KOPT-K1 (cell line): ENCODE measurements around the gene KDM2A.
"Not testable (repeated sequence)": the region's sequence is repeated elsewhere in the genome, so short reads cannot be mapped to it uniquely, and the experiment has no call there.

Experiments used
- H3K27ac ChIP-seq: fragments of 200-600 bp; sonication (generic); 2 replicates; pipeline ENCODE4 v1.5.1; 2016; ENCODE audit warnings: antibody characterized with exemption, mild to moderate bottlenecking, low read depth, low read length; ENCODE audit not compliant: poor library complexity, severe bottlenecking
- H3K36me3 ChIP-seq: fragments of 200-600 bp; sonication (generic); 2 replicates; pipeline ENCODE4 v1.5.1; 2017; ENCODE audit warnings: antibody characterized with exemption, mild to moderate bottlenecking, low read length, moderate library complexity; ENCODE audit not compliant: insufficient read depth
- H3K9me3 ChIP-seq: fragments of 200-600 bp; sonication (generic); 2 replicates; pipeline ENCODE4 v1.5.1; 2017; ENCODE audit warnings: antibody characterized with exemption, low read length, mild to moderate bottlenecking; ENCODE audit not compliant: insufficient read depth, poor library complexity, severe bottlenecking

The KDM2A gene

DNA sequence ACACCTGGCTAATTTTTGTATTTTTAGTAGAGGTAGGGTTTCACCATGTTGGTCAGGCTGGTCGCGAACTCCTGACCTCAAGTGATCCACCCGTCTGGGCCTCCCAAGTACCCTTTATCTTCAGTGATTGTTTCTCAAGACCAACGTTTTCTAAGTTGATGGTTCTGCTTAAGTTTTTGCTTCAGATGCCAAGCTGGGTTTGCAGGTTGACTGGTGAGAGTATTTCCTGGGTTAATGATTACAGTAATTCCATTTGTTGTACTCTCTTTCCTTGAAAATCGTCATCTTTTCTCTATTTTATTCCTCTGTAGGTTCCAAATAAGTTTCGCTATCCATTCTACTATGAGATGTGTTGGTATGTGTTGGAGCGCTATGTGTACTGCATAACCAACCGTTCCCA is 108.7 kb downstream of the KDM2A start:
- Histone ChIP-seq H3K27ac (no peak overlapping the region), H3K36me3 (peaks cover 84% of the 10 kb centered on the region), H3K9me3 (no peaks in the 10 kb centered on the region)

GRCh38 chr11:67230406-67230805 is 111.3 kb downstream of the KDM2A start:
- Histone ChIP-seq H3K27ac (no peak overlapping the region), H3K9me3 (no peaks in the 10 kb centered on the region), H3K36me3 (peaks cover 74% of the 10 kb centered on the region)

- Histone ChIP-seq H3K36me3 (peaks cover 73% of the 10 kb centered on the region), H3K9me3 (no peaks in the 10 kb centered on the region), H3K27ac (no peak overlapping the region)
These were observed 111.8 kb downstream of the KDM2A start for GRCh38 chr11:67230886-67231285.

DNA sequence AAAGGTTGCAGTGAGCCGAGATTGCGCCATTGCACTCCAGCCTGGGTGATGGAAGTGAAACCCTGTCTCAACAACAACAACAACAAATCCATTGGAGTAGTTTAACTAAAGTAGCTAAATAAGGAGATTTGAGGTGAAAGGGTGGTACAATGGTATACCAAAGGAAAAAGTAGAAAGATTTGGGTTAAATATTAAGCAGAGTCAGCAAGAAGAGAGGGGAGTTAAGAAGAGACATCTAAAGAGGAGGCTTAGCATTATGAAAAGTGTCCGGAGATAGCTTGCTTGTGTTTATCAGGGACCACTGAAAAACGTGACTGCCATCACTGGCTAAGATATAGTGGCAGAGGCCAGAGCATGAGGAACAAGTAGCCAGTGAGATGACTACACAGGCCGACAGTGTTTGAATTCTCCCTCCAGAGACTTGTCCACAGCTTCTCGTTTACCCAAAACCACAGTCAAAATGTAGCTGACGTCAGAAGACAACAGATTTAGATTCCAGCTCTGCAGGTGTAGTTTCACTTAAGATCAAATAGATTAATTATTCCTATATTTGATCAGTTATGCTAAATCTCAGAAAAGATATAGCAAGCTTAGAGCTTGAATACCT is 114.6 kb downstream of the KDM2A start:
- Histone ChIP-seq H3K9me3 (no peaks in the 10 kb centered on the region), H3K36me3 (peaks cover 65% of the 10 kb centered on the region), H3K27ac (no peak overlapping the region)

GRCh38 chr11:67234571-67234970 is 115.5 kb downstream of the KDM2A start:
- H3K36me3 ChIP-seq = peaks cover 60% of the 10 kb centered on the region
- H3K9me3 ChIP-seq, H3K27ac ChIP-seq: not testable (repeated sequence)

DNA sequence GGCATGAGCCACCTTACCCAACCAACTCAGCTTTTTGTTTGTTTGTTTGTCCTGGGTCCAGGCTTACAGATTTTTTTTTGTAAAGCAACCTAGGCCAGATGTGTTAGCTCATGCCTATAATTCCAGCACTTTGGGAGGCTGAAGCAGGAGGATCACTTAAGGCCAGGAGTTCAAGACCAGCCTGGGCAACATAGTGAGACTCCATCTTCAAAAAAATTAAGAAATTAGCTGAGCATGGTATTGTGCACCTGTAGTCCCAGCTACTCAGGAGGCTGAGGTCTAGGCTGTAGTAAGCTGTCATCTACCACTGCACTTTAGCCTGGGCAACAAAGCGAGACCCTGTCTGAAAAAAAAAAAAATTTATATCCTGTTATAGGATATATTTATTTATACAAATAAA is 118.5 kb downstream of the KDM2A start:
- H3K9me3 ChIP-seq = no peaks in the 10 kb centered on the region
- no peak overlapping the region for H3K27ac ChIP-seq
- peaks cover 43% of the 10 kb centered on the region for H3K36me3 ChIP-seq

GRCh38 chr11:67238894-67239782 is 120.1 kb downstream of the KDM2A start:
- Histone ChIP-seq H3K36me3 (peaks cover 48% of the 10 kb centered on the region), H3K27ac (peak overlapping the region; percentile 53), H3K9me3 (no peaks in the 10 kb centered on the region)

DNA sequence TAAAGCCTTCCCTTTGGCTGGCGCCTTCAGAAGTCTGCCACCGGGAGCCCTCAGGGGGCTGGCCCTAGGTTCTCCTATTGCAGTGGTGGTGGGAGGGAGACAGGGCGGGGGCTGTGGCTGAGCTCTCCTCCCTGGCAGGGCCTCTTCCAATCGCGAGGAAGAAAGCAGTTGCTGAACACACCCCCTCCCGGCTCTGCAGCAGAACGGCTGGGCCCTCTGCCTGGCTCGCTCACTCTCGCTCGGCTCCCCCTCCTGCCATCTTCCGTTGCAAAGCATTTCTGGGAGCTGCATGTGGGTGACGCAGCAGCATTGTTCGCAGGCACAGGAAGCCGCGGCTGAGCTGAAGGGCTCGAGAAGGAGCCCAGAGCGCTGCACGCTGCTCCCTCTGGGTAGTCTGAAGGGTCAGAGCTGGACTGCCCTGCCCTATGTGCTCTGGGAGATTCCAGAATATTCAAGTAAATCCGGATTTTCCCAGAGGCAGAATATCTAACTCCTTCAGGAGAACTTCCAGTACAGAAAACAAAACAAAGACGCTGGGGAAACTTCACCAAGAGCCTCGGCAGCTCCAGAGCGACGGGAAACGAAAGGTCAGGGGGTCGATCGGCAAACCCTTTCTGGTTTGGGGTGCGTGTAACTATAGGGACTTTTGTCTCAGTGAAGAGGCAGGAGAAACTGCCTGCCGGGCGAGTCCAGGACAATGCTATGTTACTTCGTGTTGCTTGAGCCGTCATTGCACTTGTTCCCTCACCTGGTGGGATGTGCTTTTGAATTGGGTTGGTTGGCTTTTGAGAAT is 120.9 kb downstream of the KDM2A start:
- Histone ChIP-seq H3K27ac (peak overlapping the region; percentile 86), H3K9me3 (no peaks in the 10 kb centered on the region), H3K36me3 (peaks cover 51% of the 10 kb centered on the region)

DNA sequence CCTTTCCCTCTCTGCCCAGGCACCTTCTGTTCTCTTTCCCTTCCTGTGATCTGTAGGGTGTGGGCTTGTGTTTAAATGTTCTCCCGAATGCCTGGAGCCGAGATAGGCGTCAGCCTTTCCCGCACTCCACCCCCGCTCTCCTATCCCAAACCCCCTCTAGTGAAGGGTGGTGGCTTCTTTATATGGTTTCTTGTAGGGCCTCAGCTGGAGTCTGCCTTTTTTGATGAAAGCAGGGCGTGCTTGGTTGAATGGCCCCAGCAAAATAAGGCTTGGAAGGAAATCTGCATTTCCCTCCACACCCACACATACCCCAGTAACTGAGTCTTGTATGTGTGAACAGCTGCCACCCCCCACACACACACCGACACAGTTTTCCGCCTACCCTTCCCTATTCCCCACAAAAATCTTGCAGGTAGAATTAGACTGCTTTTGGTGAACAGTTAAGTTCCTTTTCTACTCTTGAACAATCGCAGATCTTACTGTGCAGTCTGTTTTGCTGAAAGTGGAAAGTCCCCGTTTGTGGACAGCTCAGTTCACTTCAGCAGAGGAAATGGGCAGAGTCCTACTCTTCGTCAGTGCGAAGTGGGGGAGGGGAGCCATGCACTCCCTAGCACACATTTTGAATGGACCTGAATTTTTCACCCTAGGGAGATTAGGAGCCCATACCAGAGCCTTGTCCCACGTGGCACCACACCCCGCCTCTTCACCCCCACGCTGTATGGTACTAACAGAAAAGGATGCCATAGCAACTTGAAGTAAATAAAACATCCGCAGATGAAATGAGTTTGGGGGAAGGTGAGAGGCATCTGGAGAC is 121.7 kb downstream of the KDM2A start:
- H3K27ac ChIP-seq = peak overlapping the region; percentile 86
- H3K9me3 ChIP-seq = no peaks in the 10 kb centered on the region
- peaks cover 56% of the 10 kb centered on the region for H3K36me3 ChIP-seq

DNA sequence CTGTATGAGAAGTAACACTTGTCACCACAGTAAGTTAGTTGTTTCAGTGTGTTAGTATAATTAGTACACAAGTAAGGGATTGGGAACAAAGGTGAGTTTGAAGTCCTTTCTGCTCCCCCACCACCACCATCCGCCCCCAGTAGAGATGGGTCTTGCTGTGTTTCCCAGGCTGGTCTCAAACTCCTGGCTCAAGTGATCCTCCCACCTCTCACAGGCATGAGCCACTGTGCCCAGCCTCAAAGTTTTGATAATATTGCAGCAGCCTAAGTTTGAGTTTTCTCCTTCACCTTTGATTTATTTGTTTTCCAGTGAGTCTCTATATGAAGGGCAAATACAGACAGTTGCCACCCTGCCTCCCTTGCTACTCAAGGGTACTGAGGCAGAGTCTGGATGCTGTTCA is 123.5 kb downstream of the KDM2A start:
- Histone ChIP-seq H3K27ac (no peak overlapping the region), H3K9me3 (no peaks in the 10 kb centered on the region), H3K36me3 (peaks cover 62% of the 10 kb centered on the region)

DNA sequence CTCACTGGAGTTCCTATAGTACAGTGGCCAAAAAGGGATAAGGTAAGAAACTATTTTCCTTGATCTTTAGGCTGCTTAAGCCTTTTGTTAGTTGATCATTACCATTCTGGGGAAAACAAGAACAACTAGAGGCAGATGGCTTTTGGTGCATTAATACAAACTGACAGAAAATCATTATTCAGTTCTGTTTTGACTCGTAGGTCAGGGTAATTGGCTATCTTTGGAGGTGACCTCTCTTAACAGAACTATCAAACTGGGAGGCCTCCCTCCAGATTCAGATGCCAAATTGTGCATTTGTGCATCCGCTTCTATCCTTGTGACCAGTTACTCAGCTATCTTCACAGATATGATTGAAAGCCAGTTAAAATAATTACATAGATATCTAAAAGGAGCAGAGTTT is 124.0 kb downstream of the KDM2A start:
- Histone ChIP-seq H3K36me3 (peaks cover 67% of the 10 kb centered on the region), H3K9me3 (no peaks in the 10 kb centered on the region)

DNA sequence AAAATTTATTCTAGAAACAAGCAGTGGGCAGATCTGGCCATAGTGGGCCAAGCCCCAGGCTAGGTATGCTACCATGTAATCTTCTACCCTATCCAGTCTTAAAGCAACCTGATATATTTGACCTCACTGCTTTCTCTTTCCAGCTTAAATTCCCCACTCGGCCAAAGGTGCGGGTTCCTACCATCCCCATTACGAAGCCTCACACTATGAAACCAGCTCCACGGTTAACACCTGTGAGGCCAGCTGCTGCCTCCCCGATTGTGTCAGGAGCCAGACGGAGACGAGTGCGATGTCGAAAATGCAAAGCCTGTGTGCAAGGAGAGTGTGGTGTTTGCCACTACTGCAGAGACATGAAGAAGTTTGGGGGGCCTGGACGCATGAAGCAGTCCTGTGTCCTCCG is 126.0 kb downstream of the KDM2A start:
- no peaks in the 10 kb centered on the region for H3K9me3 ChIP-seq
- H3K36me3 ChIP-seq = peaks cover 80% of the 10 kb centered on the region
- no peak overlapping the region for H3K27ac ChIP-seq

More for the DNA sequence above, 124.0 kb downstream of the KDM2A start:
- no peak overlapping the region for H3K27ac ChIP-seq

DNA sequence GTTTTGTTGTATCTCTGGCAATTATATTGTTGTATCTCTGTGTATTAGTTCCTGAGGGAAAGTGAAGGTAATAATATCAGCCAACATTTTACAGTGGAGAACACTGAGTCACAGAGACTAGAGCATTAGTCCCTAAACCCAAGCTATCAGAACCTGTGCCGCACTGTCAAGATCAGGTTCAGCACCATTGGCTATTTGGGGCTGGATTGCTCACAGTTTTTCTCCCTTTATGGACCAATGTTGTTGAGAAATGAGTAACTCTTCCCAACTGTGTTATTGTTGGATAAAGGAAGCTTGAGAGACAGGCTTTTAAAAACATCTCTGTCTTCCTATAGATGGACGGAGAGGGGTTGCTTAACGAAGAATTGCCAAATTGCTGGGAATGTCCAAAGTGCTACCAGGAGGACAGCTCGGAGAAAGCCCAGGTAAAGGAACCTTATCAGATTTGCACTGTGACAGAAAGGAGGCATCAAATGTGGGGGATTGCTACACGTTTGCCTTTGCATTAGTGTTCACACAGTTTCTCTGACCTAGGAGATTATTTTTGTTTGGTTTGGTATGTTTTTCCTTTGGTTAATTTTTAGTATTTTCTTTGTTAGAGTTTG is 129.0 kb downstream of the KDM2A start:
- Histone ChIP-seq H3K27ac (no peak overlapping the region), H3K9me3 (no peaks in the 10 kb centered on the region), H3K36me3 (peaks cover 99% of the 10 kb centered on the region)

GRCh38 chr11:67248653-67249052 is 129.6 kb downstream of the KDM2A start:
- Histone ChIP-seq H3K9me3 (no peaks in the 10 kb centered on the region), H3K36me3 (peaks cover 99% of the 10 kb centered on the region), H3K27ac (no peak overlapping the region)
